GM13977 (cell line): Measurements from ENCODE around the gene TREH.

ENCODE experiments used
- DNase-seq: peaks from one replicate; pipeline ENCODE4 v3.0.0; 2012; ENCODE audit warnings: low spot score
- CTCF ChIP-seq: IDR thresholded peaks from 2 replicates; pipeline ENCODE4 v1.5.1; 2012; ENCODE audit warnings: mild to moderate bottlenecking, control low read depth; ENCODE audit not compliant: insufficient read depth; ENCODE audit errors: extremely low read depth, missing control alignments
- in situ Hi-C: fragments of 300-500 bp; cut with MboI; formaldehyde crosslinking; loops from one replicate; pipeline ENCODE4 v1.12.0; 2022; ENCODE audit warnings: low sequenced_read_pairs, low pct_unique_long_range_greater_than_20kb, mixed read lengths, inconsistent platforms; ENCODE audit not compliant: unreplicated experiment

TREH gene

GRCh38 chr11:118659314-118659952, 20.0 kb downstream of the TREH start:
- in situ Hi-C loops, result no loop called here
- peak; percentile 94 for TF ChIP-seq CTCF
- DNase-seq, result peak; percentile 92

GRCh38 chr11:118658429-118659313, 20.8 kb downstream of the TREH start:
- DNase-seq, result no peak
- in situ Hi-C loops, result no loop called here
- no peak for TF ChIP-seq CTCF

- no peak for DNase-seq
- in situ Hi-C loops, result no loop called here
- no peak for TF ChIP-seq CTCF
These were observed 21.6 kb downstream of the TREH start for GRCh38 chr11:118657709-118658428.

GRCh38 chr11:118657238-118657637, 22.2 kb downstream of the TREH start:
- no peak for TF ChIP-seq CTCF
- in situ Hi-C loops, result no loop called here
- no peak for DNase-seq

- in situ Hi-C loops, result no loop called here
- no peak for DNase-seq
- TF ChIP-seq CTCF, result no peak
These were observed 22.8 kb downstream of the TREH start for GRCh38 chr11:118656563-118657165.
